ENCODE results near the gene PLEKHM2.

DNA sequence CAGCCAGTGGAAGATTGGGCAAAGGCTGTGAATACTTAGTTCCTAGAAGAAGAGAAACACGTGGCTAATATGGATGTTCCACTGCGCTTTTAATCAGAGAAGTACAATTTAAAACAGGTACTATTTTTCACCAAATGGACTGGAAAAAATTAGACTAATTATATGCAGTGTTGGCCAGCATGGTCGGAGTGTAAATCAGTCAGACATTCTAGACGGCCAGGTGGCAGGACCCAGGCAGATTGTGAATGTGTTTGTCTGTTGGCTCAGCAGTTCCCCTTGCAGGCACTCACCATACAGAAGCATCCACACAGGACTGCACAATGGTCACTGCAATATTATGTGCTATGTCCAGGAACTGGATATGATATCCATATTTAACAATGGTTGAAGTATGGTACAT lies 28.0 kb downstream of the PLEKHM2 start:
- TF ChIP-seq, protein P1, sequence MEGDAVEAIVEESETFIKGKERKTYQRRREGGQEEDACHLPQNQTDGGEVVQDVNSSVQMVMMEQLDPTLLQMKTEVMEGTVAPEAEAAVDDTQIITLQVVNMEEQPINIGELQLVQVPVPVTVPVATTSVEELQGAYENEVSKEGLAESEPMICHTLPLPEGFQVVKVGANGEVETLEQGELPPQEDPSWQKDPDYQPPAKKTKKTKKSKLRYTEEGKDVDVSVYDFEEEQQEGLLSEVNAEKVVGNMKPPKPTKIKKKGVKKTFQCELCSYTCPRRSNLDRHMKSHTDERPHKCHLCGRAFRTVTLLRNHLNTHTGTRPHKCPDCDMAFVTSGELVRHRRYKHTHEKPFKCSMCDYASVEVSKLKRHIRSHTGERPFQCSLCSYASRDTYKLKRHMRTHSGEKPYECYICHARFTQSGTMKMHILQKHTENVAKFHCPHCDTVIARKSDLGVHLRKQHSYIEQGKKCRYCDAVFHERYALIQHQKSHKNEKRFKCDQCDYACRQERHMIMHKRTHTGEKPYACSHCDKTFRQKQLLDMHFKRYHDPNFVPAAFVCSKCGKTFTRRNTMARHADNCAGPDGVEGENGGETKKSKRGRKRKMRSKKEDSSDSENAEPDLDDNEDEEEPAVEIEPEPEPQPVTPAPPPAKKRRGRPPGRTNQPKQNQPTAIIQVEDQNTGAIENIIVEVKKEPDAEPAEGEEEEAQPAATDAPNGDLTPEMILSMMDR (IDR thresholded peaks at IDR 0.05; ENCODE audit: low read depth, low read length, poor library complexity, severe bottlenecking): no peak
- no peak for TF ChIP-seq EZH2phosphoT487 (IDR thresholded peaks at IDR 0.05; ENCODE audit: borderline replicate concordance, low read length)

All from DOHH2 (cell line).